A673 (cell line): ENCODE results near the gene FBN3. TPM values are rescaled to one million over a fixed set of nuclear protein-coding genes. Genes with fewer than 3 reads are reported as not detected.

Experiments
- BruUV-seq: library from RNA; stranded (reverse); fragments of 400-500 nt; replicated peaks from 2 replicates; lab custom pipeline; 2021; lab: Mats Ljungman, UMichigan
- CTCF ChIA-PET: fragments of 300-600 bp; sonication (Branson Sonifier 250); formaldehyde crosslinking; loops from one replicate; lab custom pipeline; 2022; ENCODE audit warnings: antibody characterized with exemption; lab: Charles Lee
- POLR2A ChIA-PET: fragments of 300-600 bp; sonication (Branson Sonifier 250); formaldehyde crosslinking; loops from one replicate; lab custom pipeline; 2022; ENCODE audit warnings: antibody characterized with exemption; ENCODE audit not compliant: low non-redundant PET; lab: Charles Lee
- DNase-seq: peaks from one replicate; pipeline ENCODE4 v3.0.0-alpha.2; 2015; ENCODE audit warnings: low spot score
- H3K27ac ChIP-seq: fragments of 200-600 bp; sonication (generic); 2 replicates; pipeline ENCODE4 v1.5.1; 2016; ENCODE audit warnings: mixed run types, low read depth, mild to moderate bottlenecking, mixed read lengths, antibody characterized with exemption, low read length; ENCODE audit not compliant: poor library complexity, severe bottlenecking
- H3K27me3 ChIP-seq: fragments of 200-600 bp; sonication (generic); replicated peaks from 2 replicates; pipeline ENCODE4 v1.6.1; 2017; ENCODE audit warnings: mixed run types, low read depth, mild to moderate bottlenecking, mixed read lengths, antibody characterized with exemption, low read length; ENCODE audit not compliant: insufficient read depth, poor library complexity
- H3K36me3 ChIP-seq: fragments of 200-600 bp; sonication (generic); 2 replicates; pipeline ENCODE4 v1.6.1; 2016; ENCODE audit warnings: mixed run types, mild to moderate bottlenecking, mixed read lengths, antibody characterized with exemption, low read length; ENCODE audit not compliant: insufficient read depth, poor library complexity, severe bottlenecking
- H3K4me1 ChIP-seq: fragments of 200-600 bp; sonication (generic); 2 replicates; pipeline ENCODE4 v1.6.1; 2017; ENCODE audit warnings: mixed run types, mild to moderate bottlenecking, mixed read lengths, antibody characterized with exemption, low read length; ENCODE audit not compliant: insufficient read depth, poor library complexity, severe bottlenecking
- H3K4me3 ChIP-seq: fragments of 200-600 bp; sonication (generic); 2 replicates; pipeline ENCODE4 v1.5.1; 2016; ENCODE audit warnings: low read depth, mixed run types, mild to moderate bottlenecking, mixed read lengths, low read length; ENCODE audit not compliant: poor library complexity, severe bottlenecking
- H3K9me3 ChIP-seq: fragments of 200-600 bp; sonication (generic); 2 replicates; pipeline ENCODE4 v1.6.1; 2016; ENCODE audit warnings: mixed run types, low read depth, mild to moderate bottlenecking, mixed read lengths, antibody characterized with exemption, low read length; ENCODE audit not compliant: poor library complexity, severe bottlenecking
- CTCF ChIP-seq: fragments of 300-800, 200-600 bp; sonication (generic); conservative IDR thresholded peaks from 2 replicates; pipeline ENCODE4 v1.5.1; 2017; ENCODE audit warnings: low read depth, mild to moderate bottlenecking, antibody characterized with exemption, low read length, moderate library complexity, mixed read lengths
- EZH2 ChIP-seq: fragments of 200-600 bp; sonication (generic); IDR thresholded peaks from 2 replicates; pipeline ENCODE4 v1.6.1; 2017; ENCODE audit warnings: borderline replicate concordance, low read depth, mild to moderate bottlenecking, mixed read lengths, antibody characterized with exemption, low read length; ENCODE audit not compliant: poor library complexity, severe bottlenecking
- intact Hi-C: fragments of 100-400 bp; cut with micrococcal nuclease; formaldehyde crosslinking; loops from one replicate; pipeline ENCODE4 v1.10.0; 2022; ENCODE audit not compliant: unreplicated experiment
- total RNA-seq: library from RNA; stranded (reverse); gene quantifications from 2 replicates; pipeline ENCODE4 v1.2.3, GENCODE V29; 2021

The FBN3 gene
- total RNA-seq, 1 experiment from 2014 or later: 0.06 TPM

- Histone ChIP-seq H3K27ac (no peak overlapping the region), H3K4me1 (no peaks in the 10 kb centered on the region), H3K4me3 (no peak overlapping the region), H3K9me3 (no peaks in the 10 kb centered on the region), H3K36me3 (no peaks in the 10 kb centered on the region), H3K27me3 (no peaks in the 10 kb centered on the region)
- CTCF ChIA-PET: no interaction called here
- TF ChIP-seq CTCF (no peak), EZH2 (no peak)
- BruUV-seq: no TSS peak
- DNase-seq: no peak
- POLR2A ChIA-PET: no interaction called here
- intact Hi-C loops: no loop called here
Measured at GRCh38 chr19:8084152-8084551, 65.2 kb downstream of the FBN3 start.

- no peak for DNase-seq
- TF ChIP-seq CTCF (no peak), EZH2 (no peak)
- CTCF ChIA-PET: no interaction called here
- no peaks in the 10 kb centered on the region for H3K36me3 ChIP-seq
- intact Hi-C loops: no loop called here
- no peak overlapping the region for H3K27ac ChIP-seq
- POLR2A ChIA-PET: interaction anchor here (0.7 kb wide), 1 partner anchor 94 kb away, joined by 7 read pairs; no protein-coding TSS in a partner anchor
- no peaks in the 10 kb centered on the region for H3K27me3 ChIP-seq
- no peak overlapping the region for H3K4me3 ChIP-seq
- no TSS peak for BruUV-seq
- no peaks in the 10 kb centered on the region for H3K9me3 ChIP-seq
- no peaks in the 10 kb centered on the region for H3K4me1 ChIP-seq
Measured at GRCh38 chr19:8083141-8083540, 66.3 kb downstream of the FBN3 start.

GRCh38 chr19:8081569-8082550 lies 67.5 kb downstream of the FBN3 start:
- no peak overlapping the region for H3K27ac ChIP-seq
- intact Hi-C loops: no loop called here
- no peaks in the 10 kb centered on the region for H3K36me3 ChIP-seq
- ChIA-PET POLR2A (interaction anchor here (0.6 kb wide), 1 partner anchor 10 kb away, joined by 3 read pairs; no protein-coding TSS in a partner anchor), CTCF (interaction anchor here (0.7 kb wide), 1 partner anchor 80 kb away, joined by 3 read pairs; no protein-coding TSS in a partner anchor)
- no peaks in the 10 kb centered on the region for H3K27me3 ChIP-seq
- peak; percentile 27 for DNase-seq
- no peak overlapping the region for H3K4me3 ChIP-seq
- no TSS peak for BruUV-seq
- no peaks in the 10 kb centered on the region for H3K4me1 ChIP-seq
- TF ChIP-seq EZH2 (no peak), CTCF (no peak)
- no peaks in the 10 kb centered on the region for H3K9me3 ChIP-seq
